HG02884 (cell line): ENCODE results near the gene CLEC2B.
A peak's percentile ranks its signal among the peaks of the same experiment; 100 is the strongest.

ENCODE experiments used
- ATAC-seq: cut with Tn5 transposase; IDR thresholded peaks from one replicate; pipeline ENCODE4 v1.9.1; 2021; ENCODE audit warnings: mild to moderate bottlenecking, moderate library complexity; ENCODE audit not compliant: unreplicated experiment

Gene CLEC2B

GRCh38 chr12:9870286-9870866 is 1.2 kb upstream of the CLEC2B start:
- no peak for ATAC-seq

GRCh38 chr12:9868951-9869306 is 225 bp downstream of the CLEC2B start:
- no peak for ATAC-seq

DNA sequence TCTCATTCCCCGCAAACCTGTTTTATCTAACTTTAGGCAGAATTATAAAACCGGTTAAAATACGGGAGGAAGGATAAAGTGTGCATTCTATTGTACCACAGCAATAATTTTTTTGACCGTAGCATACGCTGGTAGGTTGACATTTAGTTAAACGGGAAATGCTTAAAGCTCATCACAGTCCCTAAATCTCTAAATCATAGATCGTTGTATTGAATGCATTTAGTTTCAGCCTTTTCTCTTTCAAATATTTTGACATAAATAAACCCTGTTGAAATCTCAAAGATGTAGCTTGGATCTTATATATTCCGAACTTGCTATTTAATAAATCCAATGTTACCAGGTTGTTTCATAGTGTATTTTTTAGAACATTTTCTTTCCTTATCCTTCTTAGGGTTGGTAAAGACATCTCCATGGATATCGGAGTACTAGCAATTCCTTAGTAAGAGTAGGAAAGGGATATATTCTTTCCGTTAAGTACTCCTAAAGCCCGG is 798 bp downstream of the CLEC2B start:
- ATAC-seq = no peak

DNA sequence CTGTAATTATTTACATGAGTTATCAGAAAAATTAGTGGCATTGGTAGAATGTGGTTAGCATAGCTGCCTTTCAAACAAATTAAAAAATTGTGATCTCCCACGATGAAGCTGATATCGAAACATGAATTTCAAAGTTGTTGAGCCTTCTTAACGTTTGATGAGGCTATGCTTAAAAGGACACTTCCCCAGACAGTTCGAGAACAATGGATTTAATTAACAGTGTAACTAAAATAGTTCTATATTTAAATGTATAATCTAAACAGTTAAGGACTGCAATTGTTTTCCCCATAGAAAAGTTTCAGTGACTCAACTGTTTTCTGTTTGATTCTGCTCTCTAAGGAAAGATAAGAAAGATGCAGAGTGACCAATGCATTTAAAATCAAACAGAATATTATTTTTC is 1.6 kb downstream of the CLEC2B start:
- no peak for ATAC-seq

GRCh38 chr12:9866860-9867269 is 2.3 kb downstream of the CLEC2B start:
- ATAC-seq = no peak

DNA sequence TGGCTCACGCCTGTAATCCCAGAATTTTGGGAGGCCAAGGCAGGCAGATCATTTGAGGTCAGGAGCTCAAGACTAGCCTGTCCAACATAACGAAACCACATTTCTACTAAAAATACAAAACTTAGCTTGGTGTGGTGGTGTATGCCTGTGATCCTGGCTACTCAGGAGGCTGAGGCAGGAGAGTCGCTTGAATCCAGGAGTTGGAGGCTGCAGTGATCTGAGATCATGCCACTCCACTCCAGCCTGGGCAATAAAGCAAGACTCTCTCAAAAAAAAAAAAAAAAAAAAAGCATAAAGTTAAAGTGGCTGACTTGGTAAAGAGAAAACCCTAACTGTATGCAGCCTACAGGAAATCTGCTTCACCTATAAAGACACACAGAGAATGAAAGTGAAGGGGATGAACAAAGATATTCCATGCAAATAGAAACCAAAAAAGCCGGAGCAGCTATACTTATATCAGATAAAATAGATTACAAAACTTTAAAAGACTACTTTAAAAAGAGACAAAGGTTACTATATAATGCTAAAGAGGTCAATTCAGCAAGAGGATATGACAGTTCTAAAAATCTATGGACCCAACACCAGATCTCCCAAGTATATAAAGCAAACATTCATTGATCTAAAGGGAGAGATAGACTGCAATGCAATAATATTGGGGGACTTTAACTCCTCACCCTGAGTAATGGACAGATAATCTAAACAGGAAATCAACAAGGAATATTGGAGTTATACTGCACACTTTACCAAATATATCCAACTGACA is 4.1 kb downstream of the CLEC2B start:
- ATAC-seq = no peak

DNA sequence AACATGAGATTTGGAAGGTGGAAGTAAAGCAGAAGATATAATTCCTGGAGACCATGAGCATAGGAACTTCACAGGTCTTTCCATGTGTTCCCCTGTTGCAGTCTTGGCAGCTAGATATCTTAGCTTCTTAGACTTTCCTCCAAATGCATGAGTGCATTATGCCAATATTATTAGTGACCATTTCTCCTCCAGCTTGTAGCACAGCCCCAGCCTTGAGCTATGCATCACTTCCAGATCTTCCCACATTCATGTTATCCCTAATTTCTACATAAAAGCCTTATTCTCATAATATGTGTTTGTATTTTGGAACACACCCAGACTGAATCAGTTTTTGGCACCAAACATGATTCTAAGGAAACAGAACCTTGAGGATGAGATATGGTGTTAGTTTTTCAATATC is 11.0 kb downstream of the CLEC2B start:
- ATAC-seq = no peak

- ATAC-seq = no peak
Measured at GRCh38 chr12:9856894-9857293, 12.3 kb downstream of the CLEC2B start.

DNA sequence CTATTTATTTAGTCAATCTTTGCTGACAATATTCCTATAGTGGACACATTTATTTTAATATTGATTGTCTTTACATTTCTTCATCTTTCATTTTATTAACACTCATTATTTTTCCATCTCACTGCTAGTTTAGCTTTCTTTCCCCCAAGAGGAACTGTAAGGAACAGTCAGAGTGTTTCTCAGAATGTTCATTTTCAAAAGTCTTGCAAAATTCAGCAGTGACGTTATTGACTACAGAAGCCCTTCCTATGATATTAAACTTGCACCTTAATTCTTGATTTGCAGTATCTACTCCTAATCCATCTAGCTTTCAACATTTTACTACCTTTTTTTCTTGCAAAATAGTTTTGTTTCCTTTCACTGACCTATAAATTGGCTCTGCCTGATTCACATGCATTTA is 13.0 kb downstream of the CLEC2B start:
- no peak for ATAC-seq

GRCh38 chr12:9851927-9852326 is 17.2 kb downstream of the CLEC2B start:
- ATAC-seq = no peak

DNA sequence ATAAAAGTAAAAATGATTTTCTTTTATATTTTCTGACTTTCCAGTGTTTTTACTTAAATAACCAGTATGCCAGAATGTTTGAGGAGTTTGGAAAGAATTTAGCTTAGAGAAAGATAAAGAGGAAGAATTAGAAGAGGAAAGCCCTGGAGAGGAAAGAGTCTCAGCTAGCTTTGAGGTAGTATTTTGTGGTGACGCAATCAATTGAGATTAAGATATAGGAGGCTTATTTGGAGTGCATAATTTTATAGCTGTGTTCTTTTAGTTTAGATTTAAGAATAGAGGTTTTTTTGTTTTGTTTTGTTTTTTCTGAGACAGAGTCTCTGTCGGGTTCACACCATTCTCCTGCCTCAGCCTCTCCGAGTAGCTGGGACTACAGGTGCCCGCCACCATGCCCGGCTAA is 18.1 kb downstream of the CLEC2B start:
- no peak for ATAC-seq

DNA sequence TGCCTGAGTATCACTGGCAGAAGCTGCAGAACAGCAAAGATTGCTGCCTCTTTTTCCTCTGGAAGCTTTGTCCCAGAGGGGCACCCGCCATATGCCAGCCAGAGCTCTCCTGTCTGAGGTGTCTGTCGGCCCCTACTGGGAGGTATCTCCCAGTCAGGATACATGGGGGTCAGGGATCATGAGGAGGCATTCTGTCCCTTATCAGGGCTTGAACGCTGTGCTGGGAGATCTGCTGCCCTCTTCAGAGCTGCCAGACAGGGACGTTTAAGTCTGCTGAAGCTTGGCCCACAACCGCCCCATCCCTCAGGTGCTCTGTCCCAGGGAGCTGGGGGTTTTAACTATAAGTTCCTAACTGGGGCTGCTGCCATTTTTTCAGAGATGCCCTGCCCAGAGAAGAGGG is 20.3 kb downstream of the CLEC2B start:
- no peak for ATAC-seq

DNA sequence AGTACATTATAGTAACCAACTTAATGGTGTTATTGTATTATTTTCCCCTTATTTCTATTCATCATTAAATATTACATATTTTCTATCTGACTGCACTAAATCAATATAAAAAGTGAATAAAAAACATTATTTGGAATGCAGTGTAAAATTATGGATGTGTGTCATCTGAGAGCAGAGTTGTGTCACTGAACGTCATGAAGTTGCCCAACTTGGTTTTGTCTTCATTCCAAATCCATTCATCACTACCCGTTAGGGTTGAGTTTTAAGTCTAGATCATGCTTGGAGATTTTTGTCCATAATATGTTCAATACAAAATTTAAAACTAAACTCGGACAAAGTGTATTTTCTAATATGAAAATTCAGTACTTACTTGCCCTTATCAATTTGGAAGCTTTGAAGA is 25.7 kb downstream of the CLEC2B start:
- ATAC-seq = no peak

DNA sequence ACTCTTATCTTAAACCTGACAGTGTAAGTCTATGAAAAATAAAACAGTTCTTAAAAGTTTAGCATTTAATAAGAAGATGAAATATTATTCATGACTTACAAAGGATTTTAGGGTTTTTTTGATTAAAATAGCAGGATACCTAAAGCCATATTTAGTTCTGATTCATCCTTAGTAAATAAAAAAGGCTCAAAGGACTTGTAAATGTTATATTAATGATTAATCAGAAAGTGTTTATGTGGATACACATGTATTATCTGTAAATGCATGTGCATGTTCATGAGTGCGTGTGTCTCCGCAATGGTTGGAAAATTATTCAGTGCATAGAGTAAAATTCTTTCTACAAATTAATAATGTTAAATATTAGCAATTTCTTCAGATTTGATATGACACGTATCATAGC is 37.4 kb downstream of the CLEC2B start:
- ATAC-seq = no peak

GRCh38 chr12:9829982-9830381 is 39.2 kb downstream of the CLEC2B start:
- no peak for ATAC-seq

DNA sequence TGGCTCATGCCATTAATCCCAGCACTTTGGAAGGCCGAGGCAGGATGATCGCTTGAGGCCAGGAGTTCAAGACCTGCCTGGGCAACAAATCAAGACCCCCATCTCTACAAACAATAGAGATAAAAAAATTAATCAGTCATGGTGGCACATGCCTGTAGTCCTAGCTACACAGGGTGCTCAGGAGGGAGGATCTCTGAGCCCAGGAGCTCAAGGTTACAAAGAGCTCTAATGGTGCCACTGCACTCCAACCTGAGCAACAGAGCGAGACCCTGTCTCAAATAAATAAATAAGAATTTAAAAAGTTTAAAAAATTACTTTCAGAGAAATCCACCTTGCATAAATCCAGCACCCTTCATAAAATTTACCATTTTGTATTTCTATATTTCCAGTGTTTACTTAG is 39.7 kb downstream of the CLEC2B start:
- no peak for ATAC-seq

DNA sequence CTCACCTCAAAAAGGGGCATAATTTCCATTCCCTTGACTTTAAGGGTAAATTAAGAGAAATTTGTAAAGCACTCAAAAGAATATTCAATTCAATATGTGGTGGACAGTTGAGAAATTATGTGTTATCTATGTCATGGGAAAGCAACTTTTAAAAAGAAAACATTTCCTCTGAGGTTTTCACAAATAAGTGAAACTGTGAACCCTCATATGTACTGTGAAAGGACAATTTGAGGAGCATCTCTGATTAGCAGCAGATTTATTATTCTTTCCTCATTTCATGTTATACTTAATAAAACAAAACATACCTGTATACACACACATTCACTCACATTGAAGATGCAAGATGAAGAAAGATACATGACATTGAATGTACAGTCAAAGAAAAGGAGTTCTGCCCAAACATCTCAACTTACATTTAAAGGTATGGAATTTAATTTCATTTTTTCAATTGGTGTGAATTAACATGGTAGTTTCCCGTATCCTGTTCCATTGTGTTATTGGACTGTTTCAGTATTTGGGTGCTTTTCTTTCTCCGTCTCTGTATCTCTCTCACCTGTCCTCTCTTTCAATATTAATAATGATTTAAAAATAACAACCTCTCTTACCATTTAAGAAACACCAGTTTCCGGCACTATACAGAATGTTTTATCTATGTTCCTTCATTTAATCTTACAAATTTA is 41.8 kb downstream of the CLEC2B start, which contains the start of gene KLRF1:
Gene KLRF1 (plus strand): TSS at position 273 of the 680 bp plus-strand sequence. CDS start 64 bp downstream, at position 337.
- ATAC-seq = no peak

DNA sequence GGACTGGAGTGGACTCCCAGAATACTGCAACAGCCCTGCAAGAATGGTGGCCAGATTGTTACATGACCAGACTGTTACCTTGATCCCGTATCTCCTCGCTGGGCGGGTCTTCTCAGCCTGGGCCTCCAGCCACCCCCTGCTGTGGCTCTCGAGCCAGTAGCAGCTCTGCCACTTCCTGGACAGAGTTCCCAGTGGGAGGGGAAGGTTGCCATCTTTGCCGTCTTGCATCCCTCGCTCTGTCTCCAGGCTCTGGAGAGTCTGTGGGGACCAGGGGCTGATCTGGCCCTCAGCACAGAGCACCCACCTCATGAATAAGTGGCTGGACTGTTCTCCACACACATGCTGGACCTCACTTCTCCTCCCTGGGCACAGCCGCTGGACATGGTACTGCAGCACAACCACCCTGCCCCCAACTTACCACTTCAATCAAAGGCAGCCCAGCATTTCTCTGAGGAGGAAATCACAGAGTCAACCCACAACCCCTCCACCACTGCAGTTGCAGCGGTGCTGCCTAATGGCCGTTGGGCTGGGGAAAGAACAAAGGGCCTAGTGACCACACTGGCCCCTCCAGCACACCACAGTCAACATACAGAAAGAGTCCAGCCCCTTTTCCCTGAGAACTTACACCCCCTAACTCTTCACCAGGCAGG is 48.7 kb downstream of the CLEC2B start:
- ATAC-seq = no peak

GRCh38 chr12:9813821-9814798 is 55.0 kb downstream of the CLEC2B start:
- peak; percentile 91 for ATAC-seq

DNA sequence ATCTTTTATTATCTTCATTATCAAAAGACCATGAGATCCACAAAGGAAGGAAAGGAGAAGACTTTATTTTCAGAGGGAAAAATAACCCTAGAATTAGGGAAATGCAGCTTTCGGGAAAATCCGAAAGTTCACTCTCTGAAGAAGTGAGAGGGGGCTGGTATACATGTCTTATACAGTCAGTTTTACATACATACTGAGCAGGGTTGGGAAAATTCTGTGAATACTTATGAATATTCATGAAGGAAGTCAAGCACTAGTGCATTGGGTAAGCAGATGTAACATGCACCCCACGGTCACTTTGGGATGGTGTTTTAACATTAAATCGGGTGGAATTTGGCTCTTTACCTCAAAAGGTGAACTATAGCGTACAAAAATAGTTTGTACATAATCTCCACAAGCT is 57.5 kb downstream of the CLEC2B start:
- no peak for ATAC-seq
